ENCODE results near the gene FAM110C. TPM values are rescaled to one million over a fixed set of nuclear protein-coding genes. Genes with fewer than 3 reads are reported as not detected.

FAM110C gene
- total and polyA plus RNA-seq, 5 donors: 2.5 to 7.7 (median 6.9) TPM

DNA sequence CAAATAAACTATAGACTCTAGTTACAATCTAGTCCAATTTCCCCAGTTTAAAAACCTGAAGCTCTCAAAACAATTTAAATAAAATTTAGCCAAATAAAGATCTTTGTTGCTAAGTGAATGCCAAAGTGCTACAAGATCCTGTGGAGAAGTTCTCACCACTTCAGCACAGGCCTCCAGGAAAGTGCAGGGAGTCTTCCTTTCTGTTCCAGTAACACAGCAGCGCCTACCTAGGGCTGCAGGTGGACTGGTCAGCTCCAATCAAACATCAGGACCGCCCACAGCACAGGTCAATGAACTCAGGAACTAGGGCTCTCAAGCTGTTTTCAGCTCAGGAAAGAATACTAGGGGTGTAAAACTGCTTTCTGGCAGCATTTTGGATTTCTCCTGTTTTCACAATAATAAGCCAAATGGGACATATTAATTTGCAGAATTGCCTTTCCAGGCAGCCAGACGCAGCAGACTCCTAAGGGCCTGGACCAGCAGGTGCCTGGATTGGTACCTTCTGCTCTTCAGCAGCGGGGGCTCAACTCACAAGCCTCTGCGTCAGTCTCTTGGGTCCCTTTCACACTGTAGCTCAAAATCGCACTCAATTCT, 1.5 kb downstream of the FAM110C start:
- DNase-seq (no peak), ATAC-seq (no peak)
- intact Hi-C loops (cut with DNase I): no loop called here
- Histone ChIP-seq H3K27ac (ENCODE audit: low read length) (no peak overlapping the region), H3K4me1 (ENCODE audit: control insufficient read depth, insufficient read depth, low read length) (no peaks in the 10 kb centered on the region), H3K9me3 (ENCODE audit: control insufficient read depth, low read length) (no peaks in the 10 kb centered on the region), H3K27me3 (ENCODE audit: control insufficient read depth, insufficient read depth) (no peaks in the 10 kb centered on the region), H3K4me3 (ENCODE audit: low read length) (peak overlapping the region; percentile 59)
- 29% methylated on average over 6 of the region's 6 CpGs for WGBS

GRCh38 chr2:42788-43187, 3.5 kb downstream of the FAM110C start:
- 79% methylated on average over 5 of the region's 5 CpGs for WGBS
- no peaks in the 10 kb centered on the region for H3K27me3 ChIP-seq (ENCODE audit: control insufficient read depth, insufficient read depth)
- H3K9me3 ChIP-seq (ENCODE audit: control insufficient read depth, low read length): no peaks in the 10 kb centered on the region
- no peak overlapping the region for H3K4me3 ChIP-seq (ENCODE audit: low read length)
- no peak for ATAC-seq
- intact Hi-C loops (cut with DNase I): no loop called here
- H3K4me1 ChIP-seq (ENCODE audit: control insufficient read depth, insufficient read depth, low read length): no peaks in the 10 kb centered on the region
- no peak for DNase-seq
- no peak overlapping the region for H3K27ac ChIP-seq (ENCODE audit: low read length)

GRCh38 chr2:40465-40864, 5.8 kb downstream of the FAM110C start:
- Histone ChIP-seq H3K9me3 (ENCODE audit: control insufficient read depth, low read length) (no peaks in the 10 kb centered on the region), H3K4me1 (ENCODE audit: control insufficient read depth, insufficient read depth, low read length) (no peaks in the 10 kb centered on the region), H3K4me3 (ENCODE audit: low read length) (no peak overlapping the region), H3K27me3 (ENCODE audit: control insufficient read depth, insufficient read depth) (no peaks in the 10 kb centered on the region), H3K27ac (ENCODE audit: low read length) (no peak overlapping the region)
- ATAC-seq (no peak), DNase-seq (no peak)
- WGBS: 74% methylated on average over 4 of the region's 4 CpGs
- intact Hi-C loops (cut with DNase I): no loop called here

GRCh38 chr2:38155-38554, 8.2 kb downstream of the FAM110C start:
- H3K27ac ChIP-seq (ENCODE audit: low read length): no peak overlapping the region
- DNase-seq (no peak), ATAC-seq (no peak)
- 93% methylated on average over 6 of the region's 6 CpGs for WGBS
- H3K27me3 ChIP-seq (ENCODE audit: control insufficient read depth, insufficient read depth): no peaks in the 10 kb centered on the region
- H3K4me1 ChIP-seq (ENCODE audit: control insufficient read depth, insufficient read depth, low read length): no peaks in the 10 kb centered on the region
- no peaks in the 10 kb centered on the region for H3K9me3 ChIP-seq (ENCODE audit: control insufficient read depth, low read length)
- intact Hi-C loops (cut with DNase I): no loop called here
- no peak overlapping the region for H3K4me3 ChIP-seq (ENCODE audit: low read length)

DNA sequence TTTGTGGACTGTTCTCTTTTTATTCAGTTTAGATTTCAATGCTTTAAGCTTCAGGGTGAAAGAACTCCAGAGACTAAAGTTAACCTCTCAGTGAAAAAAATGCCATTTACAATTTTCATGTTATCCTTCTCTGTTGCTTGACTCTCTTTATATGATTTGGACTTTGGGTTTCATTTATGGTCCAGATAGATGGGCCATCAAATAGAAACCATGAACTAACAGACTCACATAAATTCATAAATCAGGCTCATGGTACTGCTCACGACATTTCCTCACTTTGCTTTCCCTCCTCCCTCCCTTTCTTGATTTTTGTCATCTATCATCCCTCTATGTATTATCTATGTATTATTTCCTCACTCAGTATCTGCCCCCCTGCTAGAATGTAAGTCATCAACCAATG, 10.0 kb downstream of the FAM110C start:
- Histone ChIP-seq H3K27ac (ENCODE audit: low read length) (no peak overlapping the region), H3K27me3 (ENCODE audit: control insufficient read depth, insufficient read depth) (no peaks in the 10 kb centered on the region), H3K9me3 (ENCODE audit: control insufficient read depth, low read length) (no peaks in the 10 kb centered on the region), H3K4me1 (ENCODE audit: control insufficient read depth, insufficient read depth, low read length) (no peaks in the 10 kb centered on the region), H3K4me3 (ENCODE audit: low read length) (no peak overlapping the region)
- DNase-seq (no peak), ATAC-seq (no peak)
- 75% methylated on average over 1 of the region's 1 CpG for WGBS
- intact Hi-C loops (cut with DNase I): no loop called here

- Histone ChIP-seq H3K27ac (ENCODE audit: low read length) (no peak overlapping the region), H3K4me1 (ENCODE audit: control insufficient read depth, insufficient read depth, low read length) (no peaks in the 10 kb centered on the region), H3K27me3 (ENCODE audit: control insufficient read depth, insufficient read depth) (no peaks in the 10 kb centered on the region), H3K4me3 (ENCODE audit: low read length) (no peak overlapping the region), H3K9me3 (ENCODE audit: control insufficient read depth, low read length) (no peaks in the 10 kb centered on the region)
- ATAC-seq: peak in 1 of 2 donors; percentile 48
- intact Hi-C loops (cut with DNase I): no loop called here
- 63% methylated on average over 5 of the region's 5 CpGs for WGBS
- DNase-seq: no peak
Observed at GRCh38 chr2:35852-36251, 10.5 kb downstream of the FAM110C start.

GRCh38 chr2:33620-34019, 12.7 kb downstream of the FAM110C start:
- intact Hi-C loops (cut with DNase I): no loop called here
- ATAC-seq (no peak), DNase-seq (no peak)
- Histone ChIP-seq H3K27me3 (ENCODE audit: control insufficient read depth, insufficient read depth) (no peaks in the 10 kb centered on the region), H3K27ac (ENCODE audit: low read length) (no peak overlapping the region), H3K4me1 (ENCODE audit: control insufficient read depth, insufficient read depth, low read length) (no peaks in the 10 kb centered on the region), H3K4me3 (ENCODE audit: low read length) (no peak overlapping the region), H3K9me3 (ENCODE audit: control insufficient read depth, low read length) (no peaks in the 10 kb centered on the region)
- 72% methylated on average over 7 of the region's 7 CpGs for WGBS

DNA sequence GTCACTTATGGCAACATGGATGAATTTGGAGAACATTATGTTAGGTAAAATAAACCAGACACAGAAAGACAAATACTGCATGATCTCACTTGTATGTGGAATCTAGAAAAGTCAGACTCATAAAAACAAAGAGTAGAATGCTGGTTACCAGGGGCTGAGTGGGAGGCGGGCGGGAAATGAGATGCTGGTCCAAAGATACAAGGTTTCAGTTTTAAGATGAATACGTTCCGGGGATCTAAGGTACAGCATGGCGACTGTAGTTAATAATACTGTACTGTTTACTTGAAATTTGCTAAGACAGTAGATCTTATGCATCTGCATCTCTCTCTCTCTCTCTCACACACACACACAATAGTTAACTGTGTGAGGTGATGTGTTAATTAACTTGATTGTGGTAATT, 14.2 kb downstream of the FAM110C start:
- Histone ChIP-seq H3K27me3 (ENCODE audit: control insufficient read depth, insufficient read depth) (no peaks in the 10 kb centered on the region), H3K9me3 (ENCODE audit: control insufficient read depth, low read length) (no peaks in the 10 kb centered on the region), H3K27ac (ENCODE audit: low read length) (no peak overlapping the region), H3K4me1 (ENCODE audit: control insufficient read depth, insufficient read depth, low read length) (no peaks in the 10 kb centered on the region), H3K4me3 (ENCODE audit: low read length) (no peak overlapping the region)
- DNase-seq: no peak
- intact Hi-C loops (cut with DNase I): no loop called here
- WGBS: 94% methylated on average over 5 of the region's 5 CpGs
- no peak for ATAC-seq

GRCh38 chr2:29253-29652, 17.1 kb downstream of the FAM110C start:
- intact Hi-C loops (cut with DNase I): no loop called here
- Histone ChIP-seq H3K4me1 (ENCODE audit: control insufficient read depth, insufficient read depth, low read length) (no peaks in the 10 kb centered on the region), H3K27ac (ENCODE audit: low read length) (no peak overlapping the region), H3K9me3 (ENCODE audit: control insufficient read depth, low read length) (no peaks in the 10 kb centered on the region), H3K4me3 (ENCODE audit: low read length) (no peak overlapping the region), H3K27me3 (ENCODE audit: control insufficient read depth, insufficient read depth) (no peaks in the 10 kb centered on the region)
- no peak for ATAC-seq
- WGBS: 74% methylated on average over 1 of the region's 1 CpG
- DNase-seq: no peak

DNA sequence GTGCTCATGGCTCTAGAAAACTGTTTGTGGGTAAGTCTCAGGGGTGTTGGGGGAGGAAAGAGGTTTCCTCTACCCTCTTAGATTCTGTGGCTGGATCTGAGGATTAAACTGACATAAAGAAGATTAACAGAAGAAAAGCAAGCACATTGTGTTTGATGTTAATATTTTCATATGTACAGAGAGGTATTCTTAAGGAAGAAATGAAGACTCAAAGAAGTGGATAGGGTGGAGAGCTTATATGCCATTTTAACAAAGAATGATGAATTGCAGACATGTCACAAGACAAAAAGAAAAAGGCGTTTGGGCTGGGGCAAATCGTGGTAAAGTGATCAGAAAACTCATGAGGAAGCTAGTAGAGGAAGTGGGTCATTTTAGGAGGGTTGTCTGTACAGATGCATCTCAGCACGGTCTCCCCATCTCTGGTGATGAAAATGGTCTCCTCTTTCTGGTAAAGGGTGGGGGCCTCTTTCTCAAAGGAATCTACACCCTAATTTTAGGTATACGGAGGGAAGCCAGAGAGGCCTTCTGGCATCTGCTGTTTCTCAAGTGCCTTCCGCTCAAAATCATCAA, 17.8 kb downstream of the FAM110C start:
- no peak for ATAC-seq
- Histone ChIP-seq H3K4me3 (ENCODE audit: low read length) (no peak overlapping the region), H3K9me3 (ENCODE audit: control insufficient read depth, low read length) (no peaks in the 10 kb centered on the region), H3K27ac (ENCODE audit: low read length) (no peak overlapping the region), H3K27me3 (ENCODE audit: control insufficient read depth, insufficient read depth) (no peaks in the 10 kb centered on the region), H3K4me1 (ENCODE audit: control insufficient read depth, insufficient read depth, low read length) (no peaks in the 10 kb centered on the region)
- 63% methylated on average over 5 of the region's 5 CpGs for WGBS
- no peak for DNase-seq
- intact Hi-C loops (cut with DNase I): no loop called here

- DNase-seq: no peak
- Histone ChIP-seq H3K27ac (ENCODE audit: low read length) (no peak overlapping the region), H3K4me3 (ENCODE audit: low read length) (no peak overlapping the region), H3K9me3 (ENCODE audit: control insufficient read depth, low read length) (no peaks in the 10 kb centered on the region), H3K27me3 (ENCODE audit: control insufficient read depth, insufficient read depth) (no peaks in the 10 kb centered on the region), H3K4me1 (ENCODE audit: control insufficient read depth, insufficient read depth, low read length) (no peaks in the 10 kb centered on the region)
- intact Hi-C loops (cut with DNase I): no loop called here
- no peak for ATAC-seq
- WGBS: 68% methylated on average over 4 of the region's 4 CpGs
Observed at GRCh38 chr2:26891-27290, 19.4 kb downstream of the FAM110C start.

DNA sequence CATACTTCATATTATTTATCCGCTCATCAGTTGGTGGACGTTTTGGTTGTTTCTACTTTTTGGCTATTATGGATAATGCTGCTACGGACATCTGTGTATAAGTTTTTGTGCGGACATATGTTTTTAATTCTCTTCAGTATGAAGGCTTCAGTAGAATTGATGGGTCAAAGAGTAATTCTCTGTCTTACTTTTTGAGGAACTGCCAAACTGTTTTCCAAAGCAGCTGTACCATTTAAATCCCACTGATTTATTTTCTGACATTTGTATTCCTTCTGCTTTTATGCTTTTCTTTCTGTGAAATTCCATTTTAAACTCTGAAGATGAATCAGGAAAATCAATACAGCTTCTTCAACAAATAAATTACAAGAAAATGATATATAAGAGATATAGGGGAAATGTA, 20.8 kb downstream of the FAM110C start:
- no peak for ATAC-seq
- Histone ChIP-seq H3K4me1 (ENCODE audit: control insufficient read depth, insufficient read depth, low read length) (no peaks in the 10 kb centered on the region), H3K27me3 (ENCODE audit: control insufficient read depth, insufficient read depth) (no peaks in the 10 kb centered on the region), H3K9me3 (ENCODE audit: control insufficient read depth, low read length) (no peaks in the 10 kb centered on the region), H3K27ac (ENCODE audit: low read length) (no peak overlapping the region), H3K4me3 (ENCODE audit: low read length) (no peak overlapping the region)
- no peak for DNase-seq
- intact Hi-C loops (cut with DNase I): no loop called here
- 78% methylated on average over 4 of the region's 4 CpGs for WGBS

Data from right cardiac atrium (tissue), 5 donors.